ENCODE measurements around the gene MPRIP.

Gene MPRIP

GRCh38 chr17:17066021-17066420 is 23.8 kb downstream of the MPRIP start:
- DNase-seq (ENCODE audit: low read depth in 2 of 2): no peak

GRCh38 chr17:17067257-17067656 is 25.0 kb downstream of the MPRIP start:
- DNase-seq (ENCODE audit: low read depth in 2 of 2): no peak

- no peak for DNase-seq (ENCODE audit: low read depth in 2 of 2)
Observed at GRCh38 chr17:17069849-17070248, 27.6 kb downstream of the MPRIP start.

GRCh38 chr17:17070931-17071330 is 28.7 kb downstream of the MPRIP start:
- no peak for DNase-seq (ENCODE audit: low read depth in 2 of 2)

- DNase-seq (ENCODE audit: low read depth in 2 of 2): no peak
Observed at GRCh38 chr17:17071531-17072360, 29.5 kb downstream of the MPRIP start.

GRCh38 chr17:17072546-17072945 is 30.3 kb downstream of the MPRIP start:
- DNase-seq (ENCODE audit: low read depth in 2 of 2): no peak

GRCh38 chr17:17073030-17073564 is 30.8 kb downstream of the MPRIP start:
- no peak for DNase-seq (ENCODE audit: low read depth in 2 of 2)

GRCh38 chr17:17073581-17074403 is 31.5 kb downstream of the MPRIP start:
- no peak for DNase-seq (ENCODE audit: low read depth in 2 of 2)

GRCh38 chr17:17075125-17075781 is 33.0 kb downstream of the MPRIP start:
- DNase-seq (ENCODE audit: low read depth in 2 of 2): no peak

GRCh38 chr17:17076066-17076465 is 33.8 kb downstream of the MPRIP start:
- DNase-seq (ENCODE audit: low read depth in 2 of 2): no peak

- no peak for DNase-seq (ENCODE audit: low read depth in 2 of 2)
Observed at GRCh38 chr17:17077101-17077500, 34.8 kb downstream of the MPRIP start.

- no peak for DNase-seq (ENCODE audit: low read depth in 2 of 2)
Observed at GRCh38 chr17:17077861-17078732, 35.8 kb downstream of the MPRIP start.

GRCh38 chr17:17078832-17079231 is 36.6 kb downstream of the MPRIP start:
- DNase-seq (ENCODE audit: low read depth in 2 of 2): no peak

GRCh38 chr17:17079336-17079735 is 37.1 kb downstream of the MPRIP start:
- no peak for DNase-seq (ENCODE audit: low read depth in 2 of 2)

- no peak for DNase-seq (ENCODE audit: low read depth in 2 of 2)
Observed at GRCh38 chr17:17079761-17080160, 37.5 kb downstream of the MPRIP start.

GRCh38 chr17:17080181-17080631 is 37.9 kb downstream of the MPRIP start:
- DNase-seq (ENCODE audit: low read depth in 2 of 2): no peak

- DNase-seq (ENCODE audit: low read depth in 2 of 2): no peak
Observed at GRCh38 chr17:17080781-17081180, 38.5 kb downstream of the MPRIP start.

GRCh38 chr17:17081304-17081940 is 39.2 kb downstream of the MPRIP start:
- no peak for DNase-seq (ENCODE audit: low read depth in 2 of 2)

- no peak for DNase-seq (ENCODE audit: low read depth in 2 of 2)
Observed at GRCh38 chr17:17082878-17083277, 40.6 kb downstream of the MPRIP start.

GRCh38 chr17:17084317-17084835 is 42.1 kb downstream of the MPRIP start:
- no peak for DNase-seq (ENCODE audit: low read depth in 2 of 2)
